GM19463 (cell line): ENCODE measurements around the gene C3orf38.
"Not testable (repeated sequence)": the region's sequence is repeated elsewhere in the genome, so short reads cannot be mapped to it uniquely, and the experiment has no call there.

Experiments used
- ATAC-seq: cut with Tn5 transposase; IDR thresholded peaks from one replicate; pipeline ENCODE4 v1.9.1; 2021; ENCODE audit warnings: mild to moderate bottlenecking, moderate library complexity; ENCODE audit not compliant: unreplicated experiment

C3orf38 gene

GRCh38 chr3:88149509-88150362 is at the start of gene C3orf38:
Gene C3orf38, plus strand, starts transcription at chr3:88149959. Its CDS starts 94 bp downstream, at chr3:88150053.
- peak; percentile 81 for ATAC-seq

GRCh38 chr3:88101142-88101541 is 48.6 kb upstream of the C3orf38 start:
- ATAC-seq: peak; percentile 85

GRCh38 chr3:88105325-88105724 is 44.4 kb upstream of the C3orf38 start:
- no peak for ATAC-seq

GRCh38 chr3:88112289-88112688 is 37.5 kb upstream of the C3orf38 start:
- ATAC-seq: no peak

- peak; percentile 90 for ATAC-seq
Observed at GRCh38 chr3:88113311-88114162, 36.2 kb upstream of the C3orf38 start.

GRCh38 chr3:88114878-88115549 is 34.7 kb upstream of the C3orf38 start:
- no peak for ATAC-seq

- no peak for ATAC-seq
Observed at GRCh38 chr3:88117683-88118082, 32.1 kb upstream of the C3orf38 start.

- ATAC-seq: not testable (repeated sequence)
Observed at GRCh38 chr3:88118603-88119002, 31.2 kb upstream of the C3orf38 start.

- ATAC-seq: no peak
Observed at GRCh38 chr3:88123526-88123925, 26.2 kb upstream of the C3orf38 start.

GRCh38 chr3:88131695-88132094 is 18.1 kb upstream of the C3orf38 start:
- no peak for ATAC-seq

- no peak for ATAC-seq
Observed at GRCh38 chr3:88132894-88133293, 16.9 kb upstream of the C3orf38 start.

GRCh38 chr3:88133711-88134263 is 16.0 kb upstream of the C3orf38 start:
- no peak for ATAC-seq

- ATAC-seq: no peak
Observed at GRCh38 chr3:88137836-88138235, 11.9 kb upstream of the C3orf38 start.

- ATAC-seq: no peak
Observed at GRCh38 chr3:88141458-88142083, 8.2 kb upstream of the C3orf38 start.

- peak; percentile 69 for ATAC-seq
Observed at GRCh38 chr3:88142094-88142624, 7.6 kb upstream of the C3orf38 start.

- no peak for ATAC-seq
Observed at GRCh38 chr3:88147261-88147660, 2.5 kb upstream of the C3orf38 start.

- ATAC-seq: no peak
Observed at GRCh38 chr3:88148651-88149050, 1.1 kb upstream of the C3orf38 start.

- ATAC-seq: peak; percentile 6
Observed at GRCh38 chr3:88149101-88149508, 654 bp upstream of the C3orf38 start.

- ATAC-seq: peak; percentile 10
Observed at GRCh38 chr3:88150371-88150770, 612 bp downstream of the C3orf38 start.

- ATAC-seq: no peak
Observed at GRCh38 chr3:88150806-88151205, 1.0 kb downstream of the C3orf38 start.
